AG04450 (cell line): ENCODE measurements around the gene TFG. TPM values are rescaled to one million over a fixed set of nuclear protein-coding genes. Genes with fewer than 3 reads are reported as not detected.

Source experiments
- CTCF ChIA-PET: fragments of 300-600, 350-600 bp; formaldehyde crosslinking; extraction: SDS; loops from one replicate; lab custom pipeline; 2022; ENCODE audit warnings: antibody characterized with exemption, inconsistent platforms; lab: Charles Lee
- POLR2A ChIA-PET: fragments of 350-600 bp; formaldehyde crosslinking; extraction: SDS; loops from one replicate; lab custom pipeline; 2021; ENCODE audit warnings: antibody characterized with exemption, inconsistent platforms; lab: Yijun Ruan, JAX
- DNase-seq: peaks from one replicate; pipeline ENCODE4 v3.0.0-alpha.2; 2011; ENCODE audit warnings: low read depth, low spot score
- H3K27ac ChIP-seq: one replicate; pipeline ENCODE4 v1.5.1; 2012; ENCODE audit warnings: low read depth, low read length, control low read depth
- H3K27me3 ChIP-seq: one replicate; pipeline ENCODE4 v1.6.0; 2012; ENCODE audit warnings: low read length; ENCODE audit not compliant: control insufficient read depth, insufficient read depth
- H3K4me3 ChIP-seq: 2 replicates; pipeline ENCODE4 v1.5.1; 2011; ENCODE audit warnings: mild to moderate bottlenecking, low read depth, low read length, control low read depth
- H3K9me3 ChIP-seq: 2 replicates; pipeline ENCODE4 v1.5.1; 2012; ENCODE audit warnings: low read length; ENCODE audit not compliant: control insufficient read depth, insufficient read depth
- CTCF ChIP-seq: IDR thresholded peaks from 2 replicates; pipeline ENCODE4 v1.5.1; 2011; ENCODE audit warnings: low read depth, low read length, control low read depth, inconsistent platforms
- polyA plus RNA-seq: library from polyadenylated mRNA; depleted of rRNA; stranded (reverse); fragments of >200 nt; gene quantifications from 2 replicates; pipeline ENCODE4 v1.2.3, GENCODE V29; 2011

Gene TFG
- polyA plus RNA-seq, 1 experiment: 99.8 TPM

- Histone ChIP-seq H3K9me3 (no peaks in the 10 kb centered on the region), H3K27ac (no peak overlapping the region), H3K27me3 (no peaks in the 10 kb centered on the region), H3K4me3 (no peak overlapping the region)
- ChIA-PET POLR2A (no interaction called here), CTCF (no interaction called here)
- no peak for DNase-seq
- no peak for TF ChIP-seq CTCF
These were observed 39.7 kb downstream of the TFG start for GRCh38 chr3:100748967-100749366.

- no peak overlapping the region for H3K27ac ChIP-seq
- TF ChIP-seq CTCF: no peak
- no peaks in the 10 kb centered on the region for H3K9me3 ChIP-seq
- ChIA-PET CTCF (interaction anchor here (0.6 to 1.1 kb wide), 5 partner anchors 43 to 443 kb away, joined by 3 to 13 read pairs (median 4); no protein-coding TSS in a partner anchor), POLR2A (no interaction called here)
- no peak for DNase-seq
- H3K4me3 ChIP-seq: no peak overlapping the region
- no peaks in the 10 kb centered on the region for H3K27me3 ChIP-seq
These were observed 44.6 kb downstream of the TFG start for GRCh38 chr3:100753846-100754245.

GRCh38 chr3:100754563-100755334, 45.5 kb downstream of the TFG start:
- TF ChIP-seq CTCF: no peak
- H3K9me3 ChIP-seq: no peaks in the 10 kb centered on the region
- H3K27me3 ChIP-seq: no peaks in the 10 kb centered on the region
- POLR2A ChIA-PET: no interaction called here
- no peak for DNase-seq
- H3K4me3 ChIP-seq: no peak overlapping the region
- CTCF ChIA-PET: interaction anchor here (0.6 to 1.1 kb wide), 2 partner anchors 137 to 140 kb away, joined by 4 to 13 read pairs; no protein-coding TSS in a partner anchor
- no peak overlapping the region for H3K27ac ChIP-seq

- no peak for DNase-seq
- H3K27me3 ChIP-seq: no peaks in the 10 kb centered on the region
- CTCF ChIA-PET: interaction anchor here (0.6 to 1.4 kb wide), 3 partner anchors 40 to 440 kb away, joined by 4 to 7 read pairs (median 5); no protein-coding TSS in a partner anchor
- H3K4me3 ChIP-seq: no peak overlapping the region
- no peak for TF ChIP-seq CTCF
- H3K27ac ChIP-seq: no peak overlapping the region
- POLR2A ChIA-PET: no interaction called here
- no peaks in the 10 kb centered on the region for H3K9me3 ChIP-seq
These were observed 47.1 kb downstream of the TFG start for GRCh38 chr3:100756441-100756840.

- Histone ChIP-seq H3K9me3 (no peaks in the 10 kb centered on the region), H3K4me3 (no peak overlapping the region), H3K27ac (no peak overlapping the region), H3K27me3 (no peaks in the 10 kb centered on the region)
- POLR2A ChIA-PET: no interaction called here
- no peak for DNase-seq
- no peak for TF ChIP-seq CTCF
- CTCF ChIA-PET: interaction anchor here (0.6 to 0.9 kb wide), 2 partner anchors 296 to 437 kb away, joined by 3 to 5 read pairs; no protein-coding TSS in a partner anchor
These were observed 49.9 kb downstream of the TFG start for GRCh38 chr3:100759159-100759558.
